Kidney (tissue), 14 donors: Measurements from ENCODE around the gene PLA2G4E. TPM values are rescaled to one million over a fixed set of nuclear protein-coding genes. Genes with fewer than 3 reads are reported as not detected.

Source experiments
- DNase-seq, 5 donors: peaks; one replicate each; pipeline ENCODE4 v3.0.0-alpha.2; 2013 to 2020
- FAIRE-seq: peaks from 2 replicates; lab custom pipeline; 2012; peaks lifted over from hg19 to GRCh38; lab: Jason Lieb, UNC
- H3K27ac ChIP-seq, 2 donors: one replicate each; pipeline ENCODE4 v1.7.0; 2013; ENCODE audit warnings: low read depth in 2 of 2, low read length in 2 of 2, inconsistent platforms in 1 of 2
- H3K27me3 ChIP-seq: one replicate; pipeline ENCODE4 v1.7.1; 2013; ENCODE audit warnings: low read length, inconsistent platforms; ENCODE audit not compliant: control insufficient read depth, insufficient read depth
- H3K36me3 ChIP-seq, 3 donors: one replicate each; pipeline versions ENCODE4 v1.7.0 to v1.7.1; 2013; ENCODE audit warnings: low read length in 3 of 3, control low read depth in 1 of 3, inconsistent platforms in 1 of 3; ENCODE audit not compliant: insufficient read depth in 3 of 3, control insufficient read depth in 2 of 3
- H3K4me1 ChIP-seq, 3 donors: one replicate each; pipeline versions ENCODE4 v1.7.0 to v1.7.1; 2013; ENCODE audit warnings: low read length in 3 of 3, inconsistent platforms in 1 of 3, low read depth in 1 of 3; ENCODE audit not compliant: control insufficient read depth in 2 of 3, insufficient read depth in 2 of 3
- H3K4me3 ChIP-seq, 3 donors: one replicate each; pipeline versions ENCODE4 v1.7.0 to v1.8.1; 2013; ENCODE audit warnings: low read length in 3 of 3, control low read depth in 1 of 3, inconsistent platforms in 1 of 3
- H3K9ac ChIP-seq, 3 donors: one replicate each; pipeline versions ENCODE4 v1.7.0 to v1.7.1; 2013; ENCODE audit warnings: low read length in 3 of 3, control low read depth in 1 of 3, inconsistent platforms in 1 of 3
- H3K9me3 ChIP-seq, 3 donors: one replicate each; pipeline versions ENCODE4 v1.7.0 to v1.7.1; 2013; ENCODE audit warnings: low read length in 3 of 3, control low read depth in 1 of 3, inconsistent platforms in 1 of 3; ENCODE audit not compliant: control insufficient read depth in 2 of 3, insufficient read depth in 1 of 3
- CTCF ChIP-seq: IDR thresholded peaks from 3 replicates; pipeline ENCODE4 v1.5.1; 2012; ENCODE audit warnings: mild to moderate bottlenecking, moderate library complexity, borderline replicate concordance; ENCODE audit not compliant: insufficient read depth; ENCODE audit errors: extremely low read depth
- intact Hi-C: fragments of 100-400 bp; cut with DNase I; formaldehyde crosslinking; loops from one replicate; pipeline ENCODE4 v1.11.1; 2022
- polyA plus RNA-seq: library from polyadenylated mRNA; stranded (reverse); fragments of 350-450 nt; fragmentation: Illumina TruSeq; extraction: RNeasy Lipid Tissue Mini Kit (QIAGEN cat#74804); gene quantifications from one replicate; pipeline ENCODE4 v1.2.3, GENCODE V29; 2014; ENCODE audit warnings: low read depth, low replicate concordance; ENCODE audit not compliant: insufficient read depth
- total RNA-seq: library from RNA; stranded (reverse); fragmentation: NEBNext Ultra II Directional; extraction: Animal tissue kit (Norgen Biotek cat#: 25700); gene quantifications from one replicate; pipeline ENCODE4 v1.2.1, GENCODE V29; 2021
- donor health status: control.
- donor health status: control.
- donor health status: control.
- donor health status: control.
- donor health status: control.
- donor health status: DM: yes; HTN: yes; CAD: no.
- donor health status: Normal renal cell carcinoma (clear cell type).

The PLA2G4E gene
- total and polyA plus RNA-seq, 2 donors from 2014 or later, result not detected

- peak; percentile 85 to 93 (median 91) for DNase-seq
- peak overlapping the region in 2 of 3 donors; percentile 33 to 54 for H3K4me3 ChIP-seq
- H3K36me3 ChIP-seq, result no peaks in the 10 kb centered on the region
- intact Hi-C loops, result no loop called here
- no peak for FAIRE-seq
- peak overlapping the region; percentile 29 to 45 for H3K27ac ChIP-seq
- H3K9me3 ChIP-seq, result no peaks in the 10 kb centered on the region
- H3K27me3 ChIP-seq, result no peaks in the 10 kb centered on the region
- H3K4me1 ChIP-seq, result peaks cover 0 to 6% (median 0%) of the 10 kb centered on the region in 3 donors
- peak; percentile 60 for TF ChIP-seq CTCF
- H3K9ac ChIP-seq, result peak overlapping the region in 1 of 3 donors; percentile 28
These were observed 36.3 kb upstream of the PLA2G4E start for GRCh38 chr15:42056934-42057798.

GRCh38 chr15:42053914-42054313, 33.1 kb upstream of the PLA2G4E start:
- TF ChIP-seq CTCF, result no peak
- FAIRE-seq (no peak), DNase-seq (no peak)
- Histone ChIP-seq H3K9ac (no peak overlapping the region), H3K9me3 (no peaks in the 10 kb centered on the region), H3K36me3 (no peaks in the 10 kb centered on the region), H3K4me3 (no peak overlapping the region), H3K27me3 (no peaks in the 10 kb centered on the region), H3K4me1 (peaks cover 0 to 6% (median 0%) of the 10 kb centered on the region in 3 donors), H3K27ac (no peak overlapping the region)
- intact Hi-C loops, result no loop called here

GRCh38 chr15:42053010-42053409, 32.2 kb upstream of the PLA2G4E start:
- DNase-seq (no peak), FAIRE-seq (no peak)
- no peaks in the 10 kb centered on the region for H3K36me3 ChIP-seq
- H3K9ac ChIP-seq, result no peak overlapping the region
- no peaks in the 10 kb centered on the region for H3K9me3 ChIP-seq
- no peak overlapping the region for H3K4me3 ChIP-seq
- H3K27ac ChIP-seq, result no peak overlapping the region
- no peak for TF ChIP-seq CTCF
- H3K4me1 ChIP-seq, result peaks cover 0 to 6% (median 0%) of the 10 kb centered on the region in 3 donors
- no peaks in the 10 kb centered on the region for H3K27me3 ChIP-seq
- intact Hi-C loops, result no loop called here
